ENCODE measurements around the gene ZSCAN20. TPM values are rescaled to one million over a fixed set of nuclear protein-coding genes. Genes with fewer than 3 reads are reported as not detected.

ZSCAN20 gene
- total RNA-seq, 1 experiment from 2014 or later: 0.84 TPM

DNA sequence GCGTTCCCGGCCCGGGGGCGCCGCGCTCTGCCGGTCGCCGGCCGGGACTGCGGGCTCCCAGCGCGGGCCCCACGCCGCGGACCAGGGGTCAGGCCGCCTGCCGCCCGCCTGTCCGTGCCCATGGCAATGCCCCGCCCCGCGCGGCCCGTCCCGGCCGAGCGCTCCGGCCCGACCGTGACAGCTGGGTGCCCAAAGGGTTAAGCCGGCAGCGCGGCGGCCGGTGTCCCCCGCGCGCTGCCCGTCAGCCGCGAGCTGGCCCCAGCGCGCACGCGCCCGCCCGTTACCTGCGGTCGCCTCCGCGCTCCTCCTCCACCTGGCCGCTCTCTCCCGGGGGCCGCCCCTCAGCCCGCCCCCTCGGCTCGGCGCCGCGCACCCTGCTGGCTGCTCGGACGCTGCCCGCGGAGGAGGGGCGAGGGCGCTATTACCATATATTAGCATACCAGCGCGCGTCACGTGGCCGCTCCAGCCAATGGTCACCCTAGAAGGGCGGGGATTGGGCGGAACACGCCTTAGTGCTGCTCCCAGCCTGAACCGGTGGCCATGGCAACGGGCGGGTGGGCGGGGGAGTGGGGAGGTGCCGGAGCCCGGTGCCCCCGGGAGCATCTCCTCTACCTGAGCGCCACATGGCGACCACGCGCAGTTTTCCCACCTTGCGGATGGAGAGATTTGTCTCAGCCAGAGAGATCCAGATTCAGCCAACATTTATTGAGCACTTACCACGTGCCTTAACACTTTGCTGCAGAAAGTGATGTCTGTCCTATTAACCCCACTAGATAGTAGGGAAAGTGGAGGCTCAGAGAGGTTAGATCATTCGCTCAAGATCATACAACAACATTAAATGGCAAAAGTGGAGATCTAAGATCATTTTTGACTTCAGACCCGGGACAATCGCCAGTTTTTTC, 41.5 kb upstream of the ZSCAN20 start, which contains the start of gene PHC2:
TSS of gene PHC2 (minus strand) at position 404 of the 902 bp plus-strand sequence. CDS start 55,556 bp downstream, outside the sequence.
- no TSS peak for BruUV-seq (replicated peaks)
- TF ChIP-seq EZH2 (IDR thresholded peaks at IDR 0.05; ENCODE audit: low read length, unreplicated experiment) (no peak), EZH2phosphoT487 (IDR thresholded peaks at IDR 0.05; ENCODE audit: borderline replicate concordance, low read length) (peak; percentile 70)
- TF ChIP-seq, protein P1, sequence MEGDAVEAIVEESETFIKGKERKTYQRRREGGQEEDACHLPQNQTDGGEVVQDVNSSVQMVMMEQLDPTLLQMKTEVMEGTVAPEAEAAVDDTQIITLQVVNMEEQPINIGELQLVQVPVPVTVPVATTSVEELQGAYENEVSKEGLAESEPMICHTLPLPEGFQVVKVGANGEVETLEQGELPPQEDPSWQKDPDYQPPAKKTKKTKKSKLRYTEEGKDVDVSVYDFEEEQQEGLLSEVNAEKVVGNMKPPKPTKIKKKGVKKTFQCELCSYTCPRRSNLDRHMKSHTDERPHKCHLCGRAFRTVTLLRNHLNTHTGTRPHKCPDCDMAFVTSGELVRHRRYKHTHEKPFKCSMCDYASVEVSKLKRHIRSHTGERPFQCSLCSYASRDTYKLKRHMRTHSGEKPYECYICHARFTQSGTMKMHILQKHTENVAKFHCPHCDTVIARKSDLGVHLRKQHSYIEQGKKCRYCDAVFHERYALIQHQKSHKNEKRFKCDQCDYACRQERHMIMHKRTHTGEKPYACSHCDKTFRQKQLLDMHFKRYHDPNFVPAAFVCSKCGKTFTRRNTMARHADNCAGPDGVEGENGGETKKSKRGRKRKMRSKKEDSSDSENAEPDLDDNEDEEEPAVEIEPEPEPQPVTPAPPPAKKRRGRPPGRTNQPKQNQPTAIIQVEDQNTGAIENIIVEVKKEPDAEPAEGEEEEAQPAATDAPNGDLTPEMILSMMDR (conservative IDR thresholded peaks at IDR 0.05; ENCODE audit: low read depth, low read length): peak; percentile 23; the same call in 1 of the 2 replicates
- Histone ChIP-seq H3K4me1 (ENCODE audit: insufficient read depth, low read length) (peaks cover 71% of the 10 kb centered on the region), H3K9ac (ENCODE audit: low read length) (peak within 1 kb of the TSS; percentile 87), H3K4me3 (ENCODE audit: low read length) (peak within 1 kb of the TSS; percentile 91), H3K9me3 (ENCODE audit: low read length) (no peaks in the 10 kb centered on the region), H3F3A (ENCODE audit: low read length, unreplicated experiment) (peaks cover 8% of the 10 kb centered on the region), H3K36me3 (ENCODE audit: low read depth, low read length) (peaks cover 10% of the 10 kb centered on the region), H4K20me1 (ENCODE audit: low read length) (peaks cover 23% of the 10 kb centered on the region), H2AFZ (ENCODE audit: low read length) (peak within 1 kb of the TSS; percentile 63), H3K9me2 (replicated peaks; ENCODE audit: low read length) (no peaks in the 10 kb centered on the region), H3K79me2 (ENCODE audit: low read length) (peaks cover 45% of the 10 kb centered on the region), H3K27me3 (ENCODE audit: low read length) (no peaks in the 10 kb centered on the region), H3K27ac (ENCODE audit: low read length) (peak within 1 kb of the TSS; percentile 97), H3K4me2 (ENCODE audit: low read length) (peak within 1 kb of the TSS; percentile 88)
- ChIA-PET POLR2A (ENCODE audit: unreplicated experiment) (interaction anchor here (0.6 kb wide), 3 partner anchors 9 to 39 kb away, joined by 3 to 15 read pairs (median 3); no protein-coding TSS in a partner anchor), CTCF (interaction anchor here (1.3 kb wide), 1 partner anchor 25 kb away, joined by 4 read pairs; no protein-coding TSS in a partner anchor)
- intact Hi-C loops (cut with micrococcal nuclease): loop anchor here (5.0 kb wide), 2 partner anchors 41 to 174 kb away; partner anchors contain the start of genes ZNF362 and ZSCAN20
- peak; percentile 65 for ATAC-seq
- peak; percentile 98 for DNase-seq

DNA sequence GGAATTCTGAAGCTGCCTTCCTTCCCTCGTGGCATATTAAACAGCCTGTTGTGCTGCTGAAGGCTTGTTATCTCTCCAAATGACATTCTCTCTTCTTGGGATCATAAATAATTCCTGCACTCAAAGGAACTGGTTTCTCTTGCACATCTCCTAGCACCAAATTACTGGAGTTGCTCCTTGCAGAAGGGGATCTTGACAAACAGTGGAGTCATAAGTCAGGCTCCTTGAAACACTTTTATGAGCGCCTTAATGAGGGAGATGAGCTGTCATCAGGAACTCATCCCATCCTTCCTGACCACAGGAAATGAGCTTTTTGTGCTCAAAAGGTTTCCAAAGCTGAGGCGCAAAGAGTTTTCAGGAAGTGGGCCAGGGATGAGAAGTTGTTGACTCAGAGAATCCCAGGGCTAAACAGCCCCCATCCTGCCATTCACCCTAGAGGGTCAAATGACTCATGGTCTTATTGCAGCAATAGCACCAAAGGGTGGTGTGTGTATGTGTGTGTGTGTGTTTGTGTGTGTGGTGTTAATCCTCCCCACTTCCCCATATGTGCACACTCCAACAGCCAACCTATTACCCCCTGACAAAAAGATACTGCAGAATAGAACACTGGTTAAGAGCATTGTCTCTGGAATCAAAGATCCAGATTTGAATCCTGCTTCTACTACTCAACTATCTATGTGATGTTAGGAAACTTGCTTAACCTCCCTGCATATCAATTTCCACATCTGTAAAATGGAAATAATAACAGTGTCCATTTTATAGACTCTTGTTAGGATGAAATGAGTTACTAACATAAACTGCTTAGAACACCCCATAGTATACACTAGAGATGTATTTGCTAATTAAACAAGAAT, 38.7 kb upstream of the ZSCAN20 start:
- intact Hi-C loops (cut with micrococcal nuclease): loop anchor here (1.0 to 5.0 kb wide), 4 partner anchors 23 to 176 kb away; partner anchors contain the start of genes ZNF362 and ZSCAN20
- POLR2A ChIA-PET (ENCODE audit: unreplicated experiment): interaction anchor here (1.0 to 1.1 kb wide), 3 partner anchors 13 to 22 kb away, joined by 5 to 6 read pairs (median 5); no protein-coding TSS in a partner anchor
- peaks cover 12% of the 10 kb centered on the region for H4K20me1 ChIP-seq (ENCODE audit: low read length)
- H3K9me2 ChIP-seq (replicated peaks; ENCODE audit: low read length): no peaks in the 10 kb centered on the region
- H3K36me3 ChIP-seq (ENCODE audit: low read depth, low read length): no peaks in the 10 kb centered on the region
- peak overlapping the region; percentile 80 for H3K9ac ChIP-seq (ENCODE audit: low read length)
- H3K4me1 ChIP-seq (ENCODE audit: insufficient read depth, low read length): peaks cover 47% of the 10 kb centered on the region
- DNase-seq: peak; percentile 99
- H3K9me3 ChIP-seq (ENCODE audit: low read length): no peaks in the 10 kb centered on the region
- peak overlapping the region; percentile 97 for H3K27ac ChIP-seq (ENCODE audit: low read length)
- TSS peak; percentile 45 for BruUV-seq (replicated peaks)
- CTCF ChIA-PET: interaction anchor here (0.9 to 1.0 kb wide), 3 partner anchors 22 to 255 kb away, joined by 3 to 12 read pairs (median 4); no protein-coding TSS in a partner anchor
- peak overlapping the region; percentile 67 for H3K4me2 ChIP-seq (ENCODE audit: low read length)
- peak; percentile 47 for ATAC-seq
- no peak overlapping the region for H2AFZ ChIP-seq (ENCODE audit: low read length)
- H3K79me2 ChIP-seq (ENCODE audit: low read length): peaks cover 17% of the 10 kb centered on the region
- H3K27me3 ChIP-seq (ENCODE audit: low read length): no peaks in the 10 kb centered on the region
- H3F3A ChIP-seq (ENCODE audit: low read length, unreplicated experiment): peaks cover 8% of the 10 kb centered on the region
- TF ChIP-seq, protein P1 (conservative IDR thresholded peaks at IDR 0.05; ENCODE audit: low read depth, low read length): no peak
- TF ChIP-seq EZH2 (IDR thresholded peaks at IDR 0.05; ENCODE audit: low read length, unreplicated experiment) (no peak), EZH2phosphoT487 (IDR thresholded peaks at IDR 0.05; ENCODE audit: borderline replicate concordance, low read length) (no peak; the same call in 1 of the 2 replicates)
- no peak overlapping the region; the same call in 1 of the 2 replicates for H3K4me3 ChIP-seq (ENCODE audit: low read length)

All from PC-3 (cell line).